Spleen (tissue), 7 donors: ENCODE data around the gene GMFB.

Experiments used
- POLR2A ChIP-seq, 3 donors: fragments of 450-650 bp; IDR thresholded peaks; one replicate each; pipeline ENCODE4 v1.5.1; 2017; ENCODE audit warnings: antibody characterized with exemption in 3 of 3, mild to moderate bottlenecking in 1 of 3
- POLR2AphosphoS5 ChIP-seq, 3 donors: sonication (generic); formaldehyde crosslinking; IDR thresholded peaks; one replicate each; pipeline ENCODE4 v1.5.1; 2017; ENCODE audit warnings: antibody characterized with exemption in 3 of 3
- TF ChIP-seq, protein P1 (sequence below), 11 experiments: fragments of 200-600 bp in 7 of 11; fragments of 450-650 bp in 4 of 11; sonication (generic) in 4 of 11; IDR thresholded peaks in 8 of 11; conservative IDR thresholded peaks in 3 of 11; 1 replicate in 7 of 11; 2 replicates in 4 of 11; pipeline versions ENCODE4 v1.4.0 to v1.8.0; 2016 to 2021; ENCODE audit warnings: antibody characterized with exemption in 11 of 11, inconsistent platforms in 4 of 11, mild to moderate bottlenecking in 1 of 11
- donor health status: DM: no; HTN: no; CAD: no; lungs with moderate emphysema.
- donor health status: DM: no; HTN: no; CAD: no.
- donor health status: DM: no; HTN: no; CAD: no.

DNA sequence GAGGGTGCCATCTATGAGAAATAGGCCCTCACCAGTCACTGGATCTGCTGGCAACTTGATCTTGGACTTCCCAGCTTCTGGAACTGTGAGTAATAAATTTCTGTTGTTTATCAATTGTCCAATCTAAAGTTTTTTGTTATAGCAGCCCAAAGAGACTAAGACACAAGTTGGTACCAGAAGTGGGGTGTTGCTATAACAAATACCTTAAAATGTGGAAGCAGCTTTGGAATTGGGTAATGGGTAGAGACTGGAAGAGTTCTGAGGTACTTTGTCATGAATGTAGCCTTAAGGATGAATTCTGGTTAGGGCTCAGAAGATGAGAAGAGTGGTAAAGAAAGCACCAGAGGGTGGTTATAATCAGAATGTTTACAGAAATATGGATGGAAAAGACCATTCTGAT is 21.5 kb downstream of the GMFB start:
- TF ChIP-seq, protein P1, sequence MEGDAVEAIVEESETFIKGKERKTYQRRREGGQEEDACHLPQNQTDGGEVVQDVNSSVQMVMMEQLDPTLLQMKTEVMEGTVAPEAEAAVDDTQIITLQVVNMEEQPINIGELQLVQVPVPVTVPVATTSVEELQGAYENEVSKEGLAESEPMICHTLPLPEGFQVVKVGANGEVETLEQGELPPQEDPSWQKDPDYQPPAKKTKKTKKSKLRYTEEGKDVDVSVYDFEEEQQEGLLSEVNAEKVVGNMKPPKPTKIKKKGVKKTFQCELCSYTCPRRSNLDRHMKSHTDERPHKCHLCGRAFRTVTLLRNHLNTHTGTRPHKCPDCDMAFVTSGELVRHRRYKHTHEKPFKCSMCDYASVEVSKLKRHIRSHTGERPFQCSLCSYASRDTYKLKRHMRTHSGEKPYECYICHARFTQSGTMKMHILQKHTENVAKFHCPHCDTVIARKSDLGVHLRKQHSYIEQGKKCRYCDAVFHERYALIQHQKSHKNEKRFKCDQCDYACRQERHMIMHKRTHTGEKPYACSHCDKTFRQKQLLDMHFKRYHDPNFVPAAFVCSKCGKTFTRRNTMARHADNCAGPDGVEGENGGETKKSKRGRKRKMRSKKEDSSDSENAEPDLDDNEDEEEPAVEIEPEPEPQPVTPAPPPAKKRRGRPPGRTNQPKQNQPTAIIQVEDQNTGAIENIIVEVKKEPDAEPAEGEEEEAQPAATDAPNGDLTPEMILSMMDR (IDR thresholded peaks at IDR 0.05 in 8 of 11, conservative IDR thresholded peaks at IDR 0.05 in 3 of 11): no peak
- TF ChIP-seq POLR2A (IDR thresholded peaks at IDR 0.05) (no peak), POLR2AphosphoS5 (IDR thresholded peaks at IDR 0.05) (no peak)
